Kidney epithelial cell (primary cell): Measurements from ENCODE around the gene POLA2. TPM values are rescaled to one million over a fixed set of nuclear protein-coding genes. Genes with fewer than 3 reads are reported as not detected.
"Not testable (repeated sequence)": the region's sequence is repeated elsewhere in the genome, so short reads cannot be mapped to it uniquely, and the experiment has no call there.

ENCODE experiments used
- DNase-seq: peaks from one replicate; pipeline ENCODE4 v3.0.0-alpha.2; 2010; ENCODE audit warnings: low read depth
- H3K27me3 ChIP-seq: 2 replicates; pipeline ENCODE4 v1.6.0; 2011; ENCODE audit warnings: low read length; ENCODE audit not compliant: control insufficient read depth, insufficient read depth
- H3K36me3 ChIP-seq: 2 replicates; pipeline ENCODE4 v1.5.1; 2011; ENCODE audit warnings: low read length; ENCODE audit not compliant: control insufficient read depth, insufficient read depth
- H3K4me3 ChIP-seq: 2 replicates; pipeline ENCODE4 v1.5.1; 2011; ENCODE audit warnings: low read depth, mild to moderate bottlenecking, control low read depth, low read length
- total RNA-seq: library from RNA; depleted of rRNA; stranded (reverse); fragments of >200 nt; gene quantifications from 2 replicates; pipeline ENCODE4 v1.2.3, GENCODE V29; 2015
- TF ChIP-seq, protein P1 (sequence below): IDR thresholded peaks from 2 replicates; pipeline ENCODE4 v1.5.1; 2011; ENCODE audit warnings: mild to moderate bottlenecking, moderate library complexity, low read length, control low read depth, inconsistent platforms; ENCODE audit not compliant: insufficient read depth, poor library complexity, severe bottlenecking

The POLA2 gene
- total RNA-seq, 1 donor from 2014 or later, result 11.5 TPM

DNA sequence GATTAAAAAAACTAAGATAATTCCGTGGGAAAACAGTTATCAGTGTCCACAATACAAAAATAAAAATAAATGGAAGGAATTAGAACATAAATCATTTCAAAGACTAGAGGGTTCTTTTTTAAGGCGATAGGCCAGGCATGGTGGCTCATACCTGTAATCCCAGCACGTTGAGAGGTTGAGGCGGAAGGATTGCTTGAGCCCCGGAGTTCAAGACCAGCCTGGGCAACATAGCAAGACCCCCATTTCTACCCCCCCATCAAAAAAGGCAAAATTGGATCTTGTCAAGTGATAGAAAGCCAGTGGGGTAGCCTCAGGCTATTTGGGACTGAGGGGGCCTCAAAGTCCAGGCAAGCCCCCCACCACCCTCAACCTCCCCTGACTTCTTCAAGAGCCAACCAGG, 20.6 kb upstream of the POLA2 start:
- Histone ChIP-seq H3K4me3 (no peak overlapping the region), H3K27me3 (no peaks in the 10 kb centered on the region), H3K36me3 (no peaks in the 10 kb centered on the region)
- TF ChIP-seq, protein P1, sequence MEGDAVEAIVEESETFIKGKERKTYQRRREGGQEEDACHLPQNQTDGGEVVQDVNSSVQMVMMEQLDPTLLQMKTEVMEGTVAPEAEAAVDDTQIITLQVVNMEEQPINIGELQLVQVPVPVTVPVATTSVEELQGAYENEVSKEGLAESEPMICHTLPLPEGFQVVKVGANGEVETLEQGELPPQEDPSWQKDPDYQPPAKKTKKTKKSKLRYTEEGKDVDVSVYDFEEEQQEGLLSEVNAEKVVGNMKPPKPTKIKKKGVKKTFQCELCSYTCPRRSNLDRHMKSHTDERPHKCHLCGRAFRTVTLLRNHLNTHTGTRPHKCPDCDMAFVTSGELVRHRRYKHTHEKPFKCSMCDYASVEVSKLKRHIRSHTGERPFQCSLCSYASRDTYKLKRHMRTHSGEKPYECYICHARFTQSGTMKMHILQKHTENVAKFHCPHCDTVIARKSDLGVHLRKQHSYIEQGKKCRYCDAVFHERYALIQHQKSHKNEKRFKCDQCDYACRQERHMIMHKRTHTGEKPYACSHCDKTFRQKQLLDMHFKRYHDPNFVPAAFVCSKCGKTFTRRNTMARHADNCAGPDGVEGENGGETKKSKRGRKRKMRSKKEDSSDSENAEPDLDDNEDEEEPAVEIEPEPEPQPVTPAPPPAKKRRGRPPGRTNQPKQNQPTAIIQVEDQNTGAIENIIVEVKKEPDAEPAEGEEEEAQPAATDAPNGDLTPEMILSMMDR, result no peak
- DNase-seq, result no peak

GRCh38 chr11:65241692-65242091, 20.1 kb upstream of the POLA2 start:
- no peaks in the 10 kb centered on the region for H3K36me3 ChIP-seq
- H3K27me3 ChIP-seq, result no peaks in the 10 kb centered on the region
- no peak for DNase-seq
- H3K4me3 ChIP-seq, result no peak overlapping the region
- TF ChIP-seq, protein P1, result no peak

GRCh38 chr11:65242389-65242788, 19.4 kb upstream of the POLA2 start:
- no peak for DNase-seq
- no peak overlapping the region for H3K4me3 ChIP-seq
- TF ChIP-seq, protein P1, result no peak
- no peaks in the 10 kb centered on the region for H3K36me3 ChIP-seq
- no peaks in the 10 kb centered on the region for H3K27me3 ChIP-seq

DNA sequence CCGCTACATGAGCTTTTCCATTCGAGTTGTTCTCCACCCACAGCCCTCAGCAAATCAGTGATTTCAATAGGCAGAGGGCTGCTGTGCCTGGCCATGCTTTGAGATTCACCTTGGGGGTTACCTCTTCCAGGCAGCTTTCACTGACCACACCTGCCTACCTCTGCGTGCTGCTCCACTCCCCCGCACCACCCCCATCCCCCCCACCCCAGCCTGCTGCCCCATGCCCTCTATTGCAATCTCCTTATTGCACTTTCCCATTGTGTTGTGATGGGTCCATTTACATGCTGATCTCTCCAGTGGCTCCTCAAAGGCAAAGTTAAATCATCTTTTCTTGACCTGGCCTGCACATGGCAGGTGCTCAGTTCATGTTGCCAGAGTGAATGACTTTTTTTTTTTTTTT, 18.0 kb upstream of the POLA2 start:
- DNase-seq, result no peak
- Histone ChIP-seq H3K36me3 (no peaks in the 10 kb centered on the region), H3K4me3 (no peak overlapping the region), H3K27me3 (no peaks in the 10 kb centered on the region)
- TF ChIP-seq, protein P1, result no peak

GRCh38 chr11:65245046-65245445, 16.7 kb upstream of the POLA2 start:
- not testable (repeated sequence) for DNase-seq, H3K27me3 ChIP-seq, H3K4me3 ChIP-seq, H3K36me3 ChIP-seq

GRCh38 chr11:65246506-65246905, 15.3 kb upstream of the POLA2 start:
- no peak overlapping the region for H3K4me3 ChIP-seq
- no peaks in the 10 kb centered on the region for H3K27me3 ChIP-seq
- TF ChIP-seq, protein P1, result no peak
- no peaks in the 10 kb centered on the region for H3K36me3 ChIP-seq
- DNase-seq, result no peak

DNA sequence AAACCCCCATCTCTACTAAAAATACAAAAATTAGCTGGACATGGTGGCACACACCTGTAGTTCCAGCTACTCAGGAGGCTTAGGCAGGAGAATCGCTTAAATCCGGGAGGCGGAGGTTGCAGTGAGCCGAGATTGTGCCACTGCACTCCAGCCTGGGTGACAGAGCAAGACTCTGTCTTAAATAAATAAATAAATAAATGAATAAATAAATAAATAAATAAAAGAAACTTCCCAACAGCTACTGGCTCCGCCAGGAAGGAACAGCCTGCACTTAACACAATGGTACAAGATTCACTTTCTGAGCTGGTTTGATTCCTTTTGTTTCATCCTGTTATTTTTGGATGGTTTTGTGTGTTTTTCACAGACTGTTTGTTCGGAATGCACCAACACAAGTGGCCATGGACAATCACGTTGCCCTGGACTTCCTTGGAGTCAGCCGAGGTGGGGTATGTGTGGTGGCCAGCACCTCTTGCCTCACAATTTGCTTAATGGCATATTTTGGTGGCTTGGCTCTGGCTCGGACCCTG, 13.5 kb upstream of the POLA2 start:
- not testable (repeated sequence) for H3K27me3 ChIP-seq, H3K4me3 ChIP-seq, DNase-seq, H3K36me3 ChIP-seq
